Measurements from ENCODE around the gene WDR55. TPM values are rescaled to one million over a fixed set of nuclear protein-coding genes. Genes with fewer than 3 reads are reported as not detected.

WDR55 gene
- total and polyA plus RNA-seq, 2 experiments from 2014 or later, result 9.6 to 18.0 TPM

DNA sequence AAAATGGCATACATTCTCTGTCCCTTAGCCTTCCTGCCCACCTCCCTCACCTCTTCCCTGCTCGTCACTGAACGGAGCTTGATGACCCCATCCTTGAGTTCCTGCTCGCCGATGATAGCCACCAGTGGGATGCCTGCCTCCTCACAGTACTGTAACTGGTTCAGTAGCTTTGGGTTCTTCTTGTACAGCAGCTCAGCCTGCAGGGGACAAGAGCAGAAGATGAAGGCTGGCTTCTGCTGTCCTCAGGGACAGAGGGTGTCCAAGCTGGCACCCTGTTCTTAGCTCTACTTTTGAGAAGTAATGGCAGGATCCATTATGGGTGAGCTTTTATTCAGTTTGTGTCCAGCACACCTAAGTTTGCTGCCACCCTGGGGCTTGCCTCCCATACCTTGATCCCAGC lies 9.9 kb downstream of the WDR55 start (continued):
- TF ChIP-seq, protein P1, sequence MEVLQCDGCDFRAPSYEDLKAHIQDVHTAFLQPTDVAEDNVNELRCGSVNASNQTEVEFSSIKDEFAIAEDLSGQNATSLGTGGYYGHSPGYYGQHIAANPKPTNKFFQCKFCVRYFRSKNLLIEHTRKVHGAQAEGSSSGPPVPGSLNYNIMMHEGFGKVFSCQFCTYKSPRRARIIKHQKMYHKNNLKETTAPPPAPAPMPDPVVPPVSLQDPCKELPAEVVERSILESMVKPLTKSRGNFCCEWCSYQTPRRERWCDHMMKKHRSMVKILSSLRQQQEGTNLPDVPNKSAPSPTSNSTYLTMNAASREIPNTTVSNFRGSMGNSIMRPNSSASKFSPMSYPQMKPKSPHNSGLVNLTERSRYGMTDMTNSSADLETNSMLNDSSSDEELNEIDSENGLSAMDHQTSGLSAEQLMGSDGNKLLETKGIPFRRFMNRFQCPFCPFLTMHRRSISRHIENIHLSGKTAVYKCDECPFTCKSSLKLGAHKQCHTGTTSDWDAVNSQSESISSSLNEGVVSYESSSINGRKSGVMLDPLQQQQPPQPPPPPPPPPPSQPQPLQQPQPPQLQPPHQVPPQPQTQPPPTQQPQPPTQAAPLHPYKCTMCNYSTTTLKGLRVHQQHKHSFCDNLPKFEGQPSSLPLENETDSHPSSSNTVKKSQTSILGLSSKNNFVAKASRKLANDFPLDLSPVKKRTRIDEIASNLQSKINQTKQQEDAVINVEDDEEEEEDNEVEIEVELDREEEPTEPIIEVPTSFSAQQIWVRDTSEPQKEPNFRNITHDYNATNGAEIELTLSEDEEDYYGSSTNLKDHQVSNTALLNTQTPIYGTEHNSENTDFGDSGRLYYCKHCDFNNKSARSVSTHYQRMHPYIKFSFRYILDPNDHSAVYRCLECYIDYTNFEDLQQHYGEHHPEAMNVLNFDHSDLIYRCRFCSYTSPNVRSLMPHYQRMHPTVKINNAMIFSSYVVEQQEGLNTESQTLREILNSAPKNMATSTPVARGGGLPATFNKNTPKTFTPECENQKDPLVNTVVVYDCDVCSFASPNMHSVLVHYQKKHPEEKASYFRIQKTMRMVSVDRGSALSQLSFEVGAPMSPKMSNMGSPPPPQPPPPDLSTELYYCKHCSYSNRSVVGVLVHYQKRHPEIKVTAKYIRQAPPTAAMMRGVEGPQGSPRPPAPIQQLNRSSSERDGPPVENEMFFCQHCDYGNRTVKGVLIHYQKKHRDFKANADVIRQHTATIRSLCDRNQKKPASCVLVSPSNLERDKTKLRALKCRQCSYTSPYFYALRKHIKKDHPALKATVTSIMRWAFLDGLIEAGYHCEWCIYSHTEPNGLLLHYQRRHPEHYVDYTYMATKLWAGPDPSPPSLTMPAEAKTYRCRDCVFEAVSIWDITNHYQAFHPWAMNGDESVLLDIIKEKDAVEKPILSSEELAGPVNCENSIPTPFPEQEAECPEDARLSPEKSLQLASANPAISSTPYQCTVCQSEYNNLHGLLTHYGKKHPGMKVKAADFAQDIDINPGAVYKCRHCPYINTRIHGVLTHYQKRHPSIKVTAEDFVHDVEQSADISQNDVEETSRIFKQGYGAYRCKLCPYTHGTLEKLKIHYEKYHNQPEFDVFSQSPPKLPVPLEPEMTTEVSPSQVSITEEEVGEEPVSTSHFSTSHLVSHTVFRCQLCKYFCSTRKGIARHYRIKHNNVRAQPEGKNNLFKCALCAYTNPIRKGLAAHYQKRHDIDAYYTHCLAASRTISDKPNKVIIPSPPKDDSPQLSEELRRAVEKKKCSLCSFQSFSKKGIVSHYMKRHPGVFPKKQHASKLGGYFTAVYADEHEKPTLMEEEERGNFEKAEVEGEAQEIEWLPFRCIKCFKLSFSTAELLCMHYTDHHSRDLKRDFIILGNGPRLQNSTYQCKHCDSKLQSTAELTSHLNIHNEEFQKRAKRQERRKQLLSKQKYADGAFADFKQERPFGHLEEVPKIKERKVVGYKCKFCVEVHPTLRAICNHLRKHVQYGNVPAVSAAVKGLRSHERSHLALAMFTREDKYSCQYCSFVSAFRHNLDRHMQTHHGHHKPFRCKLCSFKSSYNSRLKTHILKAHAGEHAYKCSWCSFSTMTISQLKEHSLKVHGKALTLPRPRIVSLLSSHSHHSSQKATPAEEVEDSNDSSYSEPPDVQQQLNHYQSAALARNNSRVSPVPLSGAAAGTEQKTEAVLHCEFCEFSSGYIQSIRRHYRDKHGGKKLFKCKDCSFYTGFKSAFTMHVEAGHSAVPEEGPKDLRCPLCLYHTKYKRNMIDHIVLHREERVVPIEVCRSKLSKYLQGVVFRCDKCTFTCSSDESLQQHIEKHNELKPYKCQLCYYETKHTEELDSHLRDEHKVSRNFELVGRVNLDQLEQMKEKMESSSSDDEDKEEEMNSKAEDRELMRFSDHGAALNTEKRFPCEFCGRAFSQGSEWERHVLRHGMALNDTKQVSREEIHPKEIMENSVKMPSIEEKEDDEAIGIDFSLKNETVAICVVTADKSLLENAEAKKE (CRISPR knock-in tag; IDR thresholded peaks at IDR 0.05), result no peak
- TF ChIP-seq ZNF331 (CRISPR knock-in tag; IDR thresholded peaks at IDR 0.05; ENCODE audit: low read depth), result no peak

DNA sequence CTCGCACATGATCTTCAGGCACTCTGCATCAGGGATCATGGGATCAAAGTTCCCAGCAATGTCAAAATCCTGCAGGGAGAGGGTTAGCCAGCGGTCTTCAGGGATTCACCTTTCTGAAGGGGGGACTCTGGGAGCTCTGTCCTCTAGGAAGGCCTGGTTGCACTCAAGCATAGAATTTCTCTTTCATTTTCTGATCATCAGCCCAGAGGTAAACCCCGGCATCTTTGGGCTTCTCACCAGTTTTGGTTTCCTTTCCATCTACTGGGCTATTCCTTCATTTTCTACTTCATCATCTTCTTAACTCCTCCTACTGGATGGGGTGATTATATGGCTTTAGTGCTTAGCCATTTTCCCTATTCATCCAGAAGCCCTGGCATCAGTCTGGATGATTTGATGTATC lies 13.2 kb downstream of the WDR55 start:
- peaks cover 4% of the 10 kb centered on the region for H3K27me3 Mint-ChIP-seq (ENCODE audit: insufficient read depth, low read depth, poor library complexity)
- TF ChIP-seq ZNF114 (CRISPR knock-in tag; IDR thresholded peaks at IDR 0.05), result no peak
- no peak for TF ChIP-seq NANOG (IDR thresholded peaks at IDR 0.05; ENCODE audit: borderline replicate concordance)
- no peak for TF ChIP-seq JUNB (IDR thresholded peaks at IDR 0.05; ENCODE audit: unreplicated experiment)
- no peaks in the 10 kb centered on the region for H3K27me3 ChIP-seq (ENCODE audit: insufficient read depth)
- ATAC-seq (no peak), DNase-seq (ENCODE audit: low spot score) (no peak)
- peaks cover 14% of the 10 kb centered on the region for H3K36me3 ChIP-seq (ENCODE audit: insufficient read depth)
- no peak overlapping the region for H3K4me2 ChIP-seq
- H3K4me3 ChIP-seq, result no peak overlapping the region
- H3F3A ChIP-seq (replicated peaks; ENCODE audit: low read depth), result peaks cover 10% of the 10 kb centered on the region; the same call in 1 of the 2 replicates
- H3K36me3 Mint-ChIP-seq (ENCODE audit: low read depth), result peaks cover 62% of the 10 kb centered on the region
- H3K4me3 Mint-ChIP-seq, result no peak overlapping the region
- H3K9me3 Mint-ChIP-seq, result no peaks in the 10 kb centered on the region
- H3K27ac ChIP-seq (ENCODE audit: low read depth), result no peak overlapping the region
- H3K79me2 ChIP-seq (replicated peaks; ENCODE audit: insufficient read depth), result no peaks in the 10 kb centered on the region
- H4K20me1 ChIP-seq (replicated peaks; ENCODE audit: insufficient read depth), result no peaks in the 10 kb centered on the region; the same call in 1 of the 2 replicates
- no peaks in the 10 kb centered on the region for H3K9me2 ChIP-seq (ENCODE audit: insufficient read depth)
- no peak overlapping the region for H3K27ac Mint-ChIP-seq
- H3K4me1 Mint-ChIP-seq, result no peaks in the 10 kb centered on the region
- H2AFZ ChIP-seq, result no peak overlapping the region
- no peaks in the 10 kb centered on the region for H3K4me1 ChIP-seq (ENCODE audit: insufficient read depth)

DNA sequence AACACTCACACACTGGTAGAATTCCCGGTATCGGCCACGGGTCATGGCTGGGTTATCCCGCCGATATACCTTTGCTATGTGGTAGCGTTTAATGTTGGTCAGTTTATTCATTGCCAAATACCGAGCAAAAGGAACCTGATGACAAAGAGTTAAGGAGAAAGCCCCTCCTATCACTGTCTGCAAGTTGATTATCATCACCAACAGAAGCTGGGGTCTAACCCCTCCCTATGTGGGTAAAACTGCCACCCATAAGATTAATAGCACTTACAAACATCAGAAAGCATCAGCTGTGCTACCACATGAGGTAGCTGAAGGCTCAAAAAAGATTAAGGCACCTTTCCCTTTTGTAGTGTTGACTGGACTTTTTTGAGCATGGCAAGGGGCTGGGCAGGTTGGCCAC lies 14.3 kb downstream of the WDR55 start:
- no peaks in the 10 kb centered on the region for H3K27me3 ChIP-seq (ENCODE audit: insufficient read depth)
- H3K36me3 ChIP-seq (ENCODE audit: insufficient read depth), result peaks cover 11% of the 10 kb centered on the region
- Mint-ChIP-seq H3K27ac (no peak overlapping the region), H3K27me3 (ENCODE audit: insufficient read depth, low read depth, poor library complexity) (no peaks in the 10 kb centered on the region), H3K4me1 (no peaks in the 10 kb centered on the region), H3K36me3 (ENCODE audit: low read depth) (peaks cover 59% of the 10 kb centered on the region), H3K9me3 (no peaks in the 10 kb centered on the region), H3K4me3 (no peak overlapping the region)
- no peak for DNase-seq (ENCODE audit: low spot score)
- no peak overlapping the region for H3K4me3 ChIP-seq
- no peak overlapping the region for H3K27ac ChIP-seq (ENCODE audit: low read depth)
- H3K4me2 ChIP-seq, result no peak overlapping the region
- H2AFZ ChIP-seq, result no peak overlapping the region
- no peaks in the 10 kb centered on the region for H3K4me1 ChIP-seq (ENCODE audit: insufficient read depth)
- no peaks in the 10 kb centered on the region for H3K9me2 ChIP-seq (ENCODE audit: insufficient read depth)
- H3K79me2 ChIP-seq (replicated peaks; ENCODE audit: insufficient read depth), result no peaks in the 10 kb centered on the region
- ATAC-seq, result no peak
- peaks cover 5% of the 10 kb centered on the region; the same call in 1 of the 2 replicates for H3F3A ChIP-seq (replicated peaks; ENCODE audit: low read depth)
- H4K20me1 ChIP-seq (replicated peaks; ENCODE audit: insufficient read depth), result no peaks in the 10 kb centered on the region; the same call in 1 of the 2 replicates
- TF ChIP-seq CREB1 (CRISPR knock-in tag; IDR thresholded peaks at IDR 0.05; ENCODE audit: low read depth), result no peak
- TF ChIP-seq, protein P2, sequence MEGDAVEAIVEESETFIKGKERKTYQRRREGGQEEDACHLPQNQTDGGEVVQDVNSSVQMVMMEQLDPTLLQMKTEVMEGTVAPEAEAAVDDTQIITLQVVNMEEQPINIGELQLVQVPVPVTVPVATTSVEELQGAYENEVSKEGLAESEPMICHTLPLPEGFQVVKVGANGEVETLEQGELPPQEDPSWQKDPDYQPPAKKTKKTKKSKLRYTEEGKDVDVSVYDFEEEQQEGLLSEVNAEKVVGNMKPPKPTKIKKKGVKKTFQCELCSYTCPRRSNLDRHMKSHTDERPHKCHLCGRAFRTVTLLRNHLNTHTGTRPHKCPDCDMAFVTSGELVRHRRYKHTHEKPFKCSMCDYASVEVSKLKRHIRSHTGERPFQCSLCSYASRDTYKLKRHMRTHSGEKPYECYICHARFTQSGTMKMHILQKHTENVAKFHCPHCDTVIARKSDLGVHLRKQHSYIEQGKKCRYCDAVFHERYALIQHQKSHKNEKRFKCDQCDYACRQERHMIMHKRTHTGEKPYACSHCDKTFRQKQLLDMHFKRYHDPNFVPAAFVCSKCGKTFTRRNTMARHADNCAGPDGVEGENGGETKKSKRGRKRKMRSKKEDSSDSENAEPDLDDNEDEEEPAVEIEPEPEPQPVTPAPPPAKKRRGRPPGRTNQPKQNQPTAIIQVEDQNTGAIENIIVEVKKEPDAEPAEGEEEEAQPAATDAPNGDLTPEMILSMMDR (conservative IDR thresholded peaks at IDR 0.05; ENCODE audit: low read depth in 2 of 2), result no peak
- no peak for TF ChIP-seq NANOG (IDR thresholded peaks at IDR 0.05; ENCODE audit: borderline replicate concordance)
- TF ChIP-seq ZNF114 (CRISPR knock-in tag; IDR thresholded peaks at IDR 0.05), result no peak
- TF ChIP-seq EZH2phosphoT487 (IDR thresholded peaks at IDR 0.05; ENCODE audit: unreplicated experiment), result no peak
